ENCODE data around the gene SORBS2. TPM values are rescaled to one million over a fixed set of nuclear protein-coding genes. Genes with fewer than 3 reads are reported as not detected.

Gene SORBS2
- total RNA-seq, 2 experiments from 2014 or later: not detected

GRCh38 chr4:185546335-185546734 is 265.7 kb downstream of the SORBS2 start:
- ChIA-PET POLR2A (no interaction called here), CTCF (no interaction called here)

- ChIA-PET POLR2A (no interaction called here), CTCF (no interaction called here)
These were observed 269.2 kb downstream of the SORBS2 start for GRCh38 chr4:185542626-185543315.

- ChIA-PET POLR2A (no interaction called here), CTCF (no interaction called here)
These were observed 270.7 kb downstream of the SORBS2 start for GRCh38 chr4:185541251-185541727.

- CTCF ChIA-PET: no interaction called here
- POLR2A ChIA-PET: no interaction called here
These were observed 271.4 kb downstream of the SORBS2 start for GRCh38 chr4:185540487-185541120.

- POLR2A ChIA-PET: no interaction called here
- CTCF ChIA-PET: no interaction called here
These were observed 272.0 kb downstream of the SORBS2 start for GRCh38 chr4:185540040-185540439.

GRCh38 chr4:185538806-185539205 is 273.2 kb downstream of the SORBS2 start:
- POLR2A ChIA-PET: no interaction called here
- CTCF ChIA-PET: no interaction called here

- CTCF ChIA-PET: interaction anchor here (1.0 kb wide), 1 partner anchor 61 kb away, joined by 3 read pairs; no protein-coding TSS in a partner anchor
- POLR2A ChIA-PET: no interaction called here
These were observed 275.6 kb downstream of the SORBS2 start for GRCh38 chr4:185536411-185536709.

- ChIA-PET POLR2A (no interaction called here), CTCF (interaction anchor here (1.0 kb wide), 1 partner anchor 62 kb away, joined by 3 read pairs; no protein-coding TSS in a partner anchor)
These were observed 276.2 kb downstream of the SORBS2 start for GRCh38 chr4:185535612-185536410.

All from activated CD8-positive, alpha-beta memory T cell treated with anti-CD3 and anti-CD28 coated beads for 36 hours (primary cell).